GM21423 (cell line): ENCODE results near the gene SPATA2.
"Not testable (repeated sequence)": the region's sequence is repeated elsewhere in the genome, so short reads cannot be mapped to it uniquely, and the experiment has no call there.

Source experiments
- ATAC-seq: cut with Tn5 transposase; IDR thresholded peaks from one replicate; pipeline ENCODE4 v1.9.1; 2021; ENCODE audit warnings: mild to moderate bottlenecking, moderate library complexity; ENCODE audit not compliant: unreplicated experiment

The SPATA2 gene, protein sequence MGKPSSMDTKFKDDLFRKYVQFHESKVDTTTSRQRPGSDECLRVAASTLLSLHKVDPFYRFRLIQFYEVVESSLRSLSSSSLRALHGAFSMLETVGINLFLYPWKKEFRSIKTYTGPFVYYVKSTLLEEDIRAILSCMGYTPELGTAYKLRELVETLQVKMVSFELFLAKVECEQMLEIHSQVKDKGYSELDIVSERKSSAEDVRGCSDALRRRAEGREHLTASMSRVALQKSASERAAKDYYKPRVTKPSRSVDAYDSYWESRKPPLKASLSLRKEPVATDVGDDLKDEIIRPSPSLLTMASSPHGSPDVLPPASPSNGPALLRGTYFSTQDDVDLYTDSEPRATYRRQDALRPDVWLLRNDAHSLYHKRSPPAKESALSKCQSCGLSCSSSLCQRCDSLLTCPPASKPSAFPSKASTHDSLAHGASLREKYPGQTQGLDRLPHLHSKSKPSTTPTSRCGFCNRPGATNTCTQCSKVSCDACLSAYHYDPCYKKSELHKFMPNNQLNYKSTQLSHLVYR

DNA sequence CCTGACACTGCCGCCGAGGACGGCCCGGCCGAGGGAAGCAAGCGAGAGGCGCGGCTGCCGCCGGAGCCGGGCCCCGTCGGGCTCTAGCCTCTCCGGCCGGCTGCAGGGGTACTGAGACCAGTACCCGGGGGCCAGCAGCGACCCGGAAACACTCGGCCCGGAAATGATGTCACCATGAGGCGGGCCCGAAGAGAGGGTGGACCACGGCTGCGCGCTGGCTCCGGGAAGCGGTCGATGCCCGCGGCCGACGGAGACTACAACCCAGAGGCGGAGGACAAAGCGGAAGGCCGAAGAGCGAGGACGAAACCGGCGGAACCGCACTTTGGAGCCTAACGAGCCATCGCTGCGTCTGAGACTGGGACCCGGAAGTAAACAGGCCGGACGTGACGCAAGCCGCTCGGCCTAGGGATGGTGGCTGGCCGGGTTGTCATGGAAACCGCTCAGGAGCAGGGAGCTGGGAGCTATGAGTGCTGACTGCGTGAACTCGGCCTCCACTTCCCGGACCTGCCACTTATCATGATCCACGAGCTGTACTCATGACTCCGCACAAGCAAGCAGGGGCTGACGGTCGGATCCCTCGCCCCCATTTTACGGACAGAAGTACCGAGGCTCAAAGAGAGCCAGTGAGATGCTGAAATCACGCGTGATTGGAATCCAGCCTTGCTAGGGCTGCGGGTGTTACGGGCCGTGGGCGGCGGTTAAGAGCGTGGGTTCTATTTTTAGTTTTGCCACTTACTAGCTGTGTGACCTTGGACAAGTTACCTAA lies at the start of gene SPATA2:
TSS of gene SPATA2 (minus strand) at position 150 of the 766 bp plus-strand sequence. CDS start 7,039 bp downstream, outside the sequence.
- ATAC-seq = peak; percentile 84

DNA sequence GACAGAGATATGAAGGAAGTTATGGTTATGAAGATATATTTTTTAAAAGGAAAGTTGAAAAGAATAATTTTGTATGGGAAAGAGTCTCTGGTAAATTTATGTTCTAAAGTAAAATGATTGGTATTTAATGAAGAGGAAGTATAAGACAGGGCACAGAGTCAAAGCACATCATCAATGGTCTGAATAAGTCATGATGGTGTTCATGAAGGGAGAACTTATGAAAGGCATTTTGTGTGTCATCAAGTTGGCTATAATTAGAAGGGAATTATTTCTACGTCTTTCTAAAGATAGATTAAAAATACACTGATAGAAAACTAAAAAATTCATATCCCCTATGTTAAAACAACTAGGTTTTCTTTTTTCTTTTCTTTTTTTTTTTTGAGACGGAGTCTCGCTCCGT lies 46.1 kb upstream of the SPATA2 start:
- ATAC-seq = no peak

GRCh38 chr20:49957089-49957938 lies 42.0 kb upstream of the SPATA2 start:
- not testable (repeated sequence) for ATAC-seq

GRCh38 chr20:49956689-49957088 lies 41.4 kb upstream of the SPATA2 start:
- no peak for ATAC-seq

DNA sequence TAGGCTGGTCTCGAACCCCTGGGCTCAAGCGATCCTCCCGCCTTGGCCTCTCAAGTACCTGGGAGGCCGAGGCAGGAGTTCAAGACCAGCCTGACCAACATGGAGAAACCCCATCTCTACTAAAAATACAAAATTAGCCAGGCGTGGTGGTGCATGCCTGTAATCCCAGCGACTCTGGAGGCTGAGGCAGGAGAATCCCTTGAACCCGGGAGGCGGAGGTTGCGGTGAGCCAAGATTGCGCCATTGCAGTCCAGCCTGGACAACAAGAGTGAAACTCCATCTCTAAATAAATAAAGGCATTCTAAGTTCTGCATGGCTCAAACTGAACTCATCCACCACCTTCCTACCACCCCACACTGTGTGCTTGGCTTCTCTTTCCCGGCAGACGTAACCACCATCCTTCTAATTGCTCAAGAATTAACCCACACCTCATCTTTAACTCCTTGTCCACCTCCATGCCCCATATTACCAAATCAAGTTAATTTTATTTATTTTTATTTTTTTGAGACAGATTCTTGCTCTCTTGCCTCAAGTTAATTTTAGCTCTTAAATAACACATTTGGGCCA lies 40.6 kb upstream of the SPATA2 start:
- ATAC-seq = not testable (repeated sequence)

DNA sequence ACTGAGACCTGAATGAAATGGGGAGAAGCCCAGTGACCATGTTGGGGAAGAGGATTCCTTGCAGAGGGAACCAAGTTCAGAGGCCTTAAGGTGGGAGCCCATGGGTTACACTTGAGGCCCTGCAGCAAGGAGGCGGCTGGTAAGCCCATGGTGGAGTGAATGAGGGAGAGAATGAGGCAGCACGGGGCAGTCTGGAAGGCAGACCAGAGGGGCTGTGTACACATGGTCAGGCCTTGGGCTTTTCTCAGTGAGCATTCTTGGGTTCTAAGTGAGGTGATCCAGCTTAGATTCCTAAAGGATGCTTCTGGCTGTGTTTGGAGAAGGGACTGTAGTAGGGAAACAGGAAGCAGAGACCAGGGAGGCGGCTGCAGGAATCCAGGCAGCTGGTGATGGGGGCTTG lies 39.8 kb upstream of the SPATA2 start:
- no peak for ATAC-seq

DNA sequence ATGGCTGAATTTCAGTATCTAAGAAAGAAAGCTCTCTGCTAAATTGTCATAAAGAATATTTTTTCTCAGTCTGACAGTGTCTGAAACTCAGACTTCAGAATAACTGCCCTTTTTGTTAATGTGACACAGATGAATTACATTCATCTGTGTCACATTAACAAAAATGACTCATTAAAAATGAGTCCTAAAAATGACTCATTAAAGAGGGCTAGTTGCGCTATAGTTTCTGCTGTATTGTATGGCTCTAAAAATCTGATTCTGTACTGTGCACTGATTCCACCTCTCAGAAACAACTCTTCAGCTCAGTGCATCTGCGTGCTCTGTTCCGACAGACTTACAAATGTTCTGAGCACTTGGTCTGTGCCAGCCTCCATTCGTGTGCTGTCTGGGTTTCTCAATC lies 35.8 kb upstream of the SPATA2 start:
- no peak for ATAC-seq

- no peak for ATAC-seq
These were observed 33.6 kb upstream of the SPATA2 start for GRCh38 chr20:49948809-49949507.

GRCh38 chr20:49948178-49948577 lies 32.8 kb upstream of the SPATA2 start:
- no peak for ATAC-seq

DNA sequence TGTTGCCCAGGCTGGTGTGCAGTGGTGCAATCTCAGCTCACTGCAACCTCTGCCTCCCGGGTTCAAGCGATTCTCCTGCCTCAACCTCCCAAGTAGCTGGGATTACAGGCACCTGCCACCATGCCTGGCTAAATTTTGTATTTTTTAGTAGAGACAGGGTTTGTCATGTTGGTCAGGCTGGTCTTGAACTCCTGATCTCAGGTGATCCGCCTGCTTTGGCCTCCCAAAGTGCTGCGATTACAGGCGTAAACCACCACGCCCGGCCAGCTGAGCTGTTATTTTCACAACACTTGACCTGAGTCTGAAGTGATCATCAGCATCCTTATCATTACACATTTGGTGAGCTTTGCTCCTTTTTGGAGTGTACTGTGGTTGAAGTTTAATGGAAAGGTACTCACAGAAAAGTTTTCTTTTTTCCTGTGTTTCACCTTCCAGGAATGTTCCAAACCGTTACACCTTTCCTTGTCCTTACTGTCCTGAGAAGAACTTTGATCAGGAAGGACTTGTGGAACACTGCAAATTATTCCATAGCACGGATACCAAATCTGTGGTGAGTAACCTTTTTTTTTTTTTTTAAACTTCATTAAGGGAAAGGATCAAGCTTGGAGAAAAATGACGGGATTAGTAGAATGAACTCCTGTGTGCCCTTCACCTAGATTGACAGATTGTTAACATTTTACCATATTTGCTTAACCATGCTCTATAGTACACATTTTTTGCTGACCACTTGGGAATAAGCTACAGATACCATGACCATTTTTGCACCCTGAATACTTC lies 30.6 kb upstream of the SPATA2 start:
- no peak for ATAC-seq

- ATAC-seq = no peak
These were observed 30.0 kb upstream of the SPATA2 start for GRCh38 chr20:49945306-49945700.

GRCh38 chr20:49942942-49943341 lies 27.6 kb upstream of the SPATA2 start:
- ATAC-seq = no peak

GRCh38 chr20:49942303-49942702 lies 27.0 kb upstream of the SPATA2 start:
- no peak for ATAC-seq

- no peak for ATAC-seq
These were observed 26.1 kb upstream of the SPATA2 start for GRCh38 chr20:49941456-49941855.

DNA sequence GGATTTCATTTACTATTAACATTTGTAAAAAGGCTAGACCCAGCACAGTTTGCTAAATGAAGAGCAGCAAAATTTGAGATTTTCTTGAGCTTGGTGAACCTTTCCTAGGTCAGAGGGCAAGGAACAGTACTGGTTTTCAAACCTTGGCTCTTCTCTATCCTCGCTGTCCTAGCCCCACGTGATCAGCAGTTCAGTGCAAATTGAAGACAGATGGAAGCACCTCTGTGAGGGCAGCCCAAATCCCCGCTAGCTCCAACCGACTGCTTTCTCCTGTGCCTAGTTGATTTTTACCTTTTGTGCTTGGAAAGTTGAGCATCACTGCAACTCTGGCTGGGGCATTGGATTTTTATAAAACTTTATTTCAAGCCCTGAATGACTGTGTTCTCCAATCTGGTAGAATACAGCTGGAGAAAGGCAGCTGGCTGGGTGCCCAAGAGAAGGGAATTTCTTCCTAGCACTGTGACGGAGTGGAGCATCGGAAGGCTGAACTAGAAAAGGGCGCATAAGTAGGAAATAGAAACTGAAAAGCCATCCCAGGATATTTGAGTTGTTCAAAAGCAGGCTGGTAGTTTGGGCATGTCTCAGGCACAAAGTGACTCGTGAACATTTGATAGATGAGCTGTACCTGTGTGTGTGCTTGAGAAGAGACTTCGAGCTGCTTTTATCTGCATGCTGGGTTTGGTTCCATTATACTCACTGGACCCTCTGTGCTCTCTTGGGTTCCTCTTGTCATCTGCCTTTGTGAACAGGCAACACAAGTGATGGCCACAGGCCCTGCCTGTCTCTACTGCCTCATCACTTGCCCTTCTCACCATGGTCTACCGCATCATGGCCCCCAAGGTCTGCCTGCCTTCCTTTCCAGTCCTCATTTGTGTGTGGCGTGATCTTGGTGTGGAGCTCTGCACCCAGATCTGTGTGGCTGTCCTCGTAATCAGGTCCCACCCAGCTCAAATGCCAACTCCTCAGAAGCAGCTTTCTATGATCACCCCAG lies 23.1 kb upstream of the SPATA2 start:
- ATAC-seq = no peak

DNA sequence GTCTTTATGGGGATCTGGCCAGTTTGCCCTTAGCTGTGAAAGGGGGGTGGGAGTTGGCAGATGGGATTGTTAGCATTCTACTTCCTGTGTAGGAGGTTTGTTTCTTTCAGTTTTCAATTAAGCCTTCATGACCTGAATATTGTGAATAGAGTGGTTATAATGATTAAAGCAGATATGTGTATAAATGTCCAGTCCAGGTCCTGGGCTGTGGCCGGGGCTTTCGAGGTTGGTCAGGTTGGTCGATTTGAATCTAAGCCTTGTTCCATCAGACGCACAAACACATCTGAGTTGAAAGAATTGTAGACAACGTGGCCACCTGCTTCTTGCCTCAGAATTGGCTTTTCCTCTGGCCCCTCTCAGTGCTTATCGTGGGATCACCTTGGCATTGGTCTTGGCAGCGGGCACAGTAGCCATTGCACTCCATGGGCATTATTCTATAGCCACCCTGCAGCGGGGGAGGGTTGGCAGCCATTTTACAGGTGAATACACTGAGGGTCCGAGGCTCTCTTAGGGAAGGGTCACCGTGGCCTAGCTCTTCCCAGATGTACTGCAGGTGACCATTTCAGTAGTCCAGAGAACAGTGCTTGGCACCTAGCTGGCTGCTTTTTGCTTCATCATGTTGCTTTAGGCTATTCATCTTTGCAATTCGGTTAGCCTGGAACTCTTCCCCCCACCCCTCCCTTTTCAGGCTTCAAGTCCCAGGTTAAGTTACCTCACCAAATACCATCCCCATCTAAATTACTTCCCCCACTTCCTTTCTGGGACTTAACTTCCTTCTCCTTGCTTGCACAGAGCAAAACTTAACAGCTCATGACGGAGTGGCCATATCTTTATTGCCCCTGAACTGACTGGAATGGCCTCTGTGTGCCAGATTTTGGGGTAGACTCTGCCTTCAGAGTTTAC lies 21.9 kb upstream of the SPATA2 start:
- ATAC-seq = peak; percentile 6
